Mesenchymal stem cell (in vitro differentiated cells and primary cell): ENCODE results near the gene TRIP6.

ENCODE experiments used
- DNase-seq: peaks from one replicate; pipeline ENCODE4 v3.0.0-alpha.2; 2013
- H2AFZ ChIP-seq: one replicate; pipeline ENCODE4 v1.6.1; 2013; ENCODE audit warnings: low read depth, mild to moderate bottlenecking, control low read depth, inconsistent platforms, low read length, moderate library complexity
- H2AK5ac ChIP-seq: 2 replicates; pipeline ENCODE4 v1.6.1; 2013; ENCODE audit warnings: low read length, moderate library complexity, mild to moderate bottlenecking, inconsistent platforms; ENCODE audit not compliant: severe bottlenecking
- H2BK120ac ChIP-seq: one replicate; pipeline ENCODE4 v1.6.1; 2013; ENCODE audit warnings: low read depth, mild to moderate bottlenecking, inconsistent platforms, low read length, moderate library complexity
- H2BK12ac ChIP-seq, 2 experiments: one replicate each; pipeline ENCODE4 v1.6.1; 2013; ENCODE audit warnings: inconsistent platforms in 2 of 2, low read length in 2 of 2, mild to moderate bottlenecking in 2 of 2, moderate library complexity in 2 of 2, control low read depth in 1 of 2
- H2BK15ac ChIP-seq: one replicate; pipeline ENCODE4 v1.6.1; 2013; ENCODE audit warnings: mild to moderate bottlenecking, low read depth, inconsistent platforms; ENCODE audit not compliant: poor library complexity, severe bottlenecking
- H2BK5ac ChIP-seq: 2 replicates; pipeline ENCODE4 v1.6.1; 2013; ENCODE audit warnings: low read depth, mild to moderate bottlenecking, low read length, control low read depth, inconsistent platforms; ENCODE audit not compliant: poor library complexity, severe bottlenecking
- H3K14ac ChIP-seq, 2 experiments: one replicate each; pipeline ENCODE4 v1.6.1; 2013; ENCODE audit warnings: inconsistent platforms in 2 of 2, low read length in 2 of 2, control low read depth in 1 of 2, mild to moderate bottlenecking in 1 of 2, moderate library complexity in 1 of 2
- H3K18ac ChIP-seq, 2 experiments: one replicate each; pipeline ENCODE4 v1.6.1; 2013; ENCODE audit warnings: inconsistent platforms in 2 of 2, low read length in 2 of 2, control low read depth in 1 of 2, low read depth in 1 of 2, mild to moderate bottlenecking in 1 of 2
- H3K23ac ChIP-seq, 2 experiments: one replicate each; pipeline ENCODE4 v1.6.1; 2013; ENCODE audit warnings: inconsistent platforms in 2 of 2, low read length in 2 of 2, mild to moderate bottlenecking in 2 of 2, moderate library complexity in 2 of 2, control low read depth in 1 of 2
- H3K27ac ChIP-seq: 2 replicates; pipeline ENCODE4 v1.5.1; 2013; ENCODE audit warnings: mild to moderate bottlenecking, moderate library complexity, low read length, control low read depth, inconsistent platforms; ENCODE audit not compliant: poor library complexity, severe bottlenecking
- H3K27me3 ChIP-seq, 2 experiments: 2 replicates each; pipeline versions ENCODE4 v1.6.1 to v1.7.0; 2013; ENCODE audit warnings: low read length in 2 of 2, mild to moderate bottlenecking in 2 of 2, moderate library complexity in 2 of 2, control low read depth in 1 of 2, inconsistent platforms in 1 of 2; ENCODE audit not compliant: control insufficient read depth in 1 of 2, insufficient read depth in 1 of 2
- H3K36me3 ChIP-seq, 2 experiments: 2 replicates each; pipeline versions ENCODE4 v1.6.1 to v1.7.0; 2013; ENCODE audit warnings: low read length in 2 of 2, control low read depth in 1 of 2, inconsistent platforms in 1 of 2, low read depth in 1 of 2, mild to moderate bottlenecking in 1 of 2; ENCODE audit not compliant: insufficient read depth in 2 of 2, control insufficient read depth in 1 of 2
- H3K4ac ChIP-seq, 2 experiments: one replicate each; pipeline ENCODE4 v1.6.1; 2013; ENCODE audit warnings: inconsistent platforms in 2 of 2, low read length in 2 of 2, mild to moderate bottlenecking in 2 of 2, moderate library complexity in 2 of 2, control low read depth in 1 of 2, low read depth in 1 of 2
- H3K4me1 ChIP-seq: 2 replicates; pipeline ENCODE4 v1.6.1; 2013; ENCODE audit warnings: low read depth, low read length, control low read depth; ENCODE audit not compliant: control insufficient read depth, insufficient read depth
- H3K4me2 ChIP-seq: 2 replicates; pipeline ENCODE4 v1.6.1; 2013; ENCODE audit warnings: low read length, mild to moderate bottlenecking, inconsistent platforms; ENCODE audit not compliant: poor library complexity, severe bottlenecking
- H3K4me3 ChIP-seq, 2 experiments: 2 replicates each; pipeline versions ENCODE4 v1.5.1 to v1.7.0; 2013; ENCODE audit warnings: low read length in 2 of 2, mild to moderate bottlenecking in 2 of 2, control low read depth in 1 of 2, low read depth in 1 of 2; ENCODE audit not compliant: insufficient read depth in 1 of 2
- H3K79me1 ChIP-seq: replicated peaks from 2 replicates; pipeline ENCODE4 v1.6.1; 2013; ENCODE audit warnings: mild to moderate bottlenecking, control low read depth, low read length, inconsistent platforms; ENCODE audit not compliant: poor library complexity, severe bottlenecking
- H3K9ac ChIP-seq: 2 replicates; pipeline ENCODE4 v1.7.0; 2013; ENCODE audit warnings: mild to moderate bottlenecking, low read length, moderate library complexity
- H3K9me3 ChIP-seq: 2 replicates; pipeline ENCODE4 v1.7.0; 2013; ENCODE audit warnings: mild to moderate bottlenecking, low read length; ENCODE audit not compliant: control insufficient read depth
- H4K8ac ChIP-seq: one replicate; pipeline ENCODE4 v1.6.1; 2013; ENCODE audit warnings: inconsistent platforms, mild to moderate bottlenecking, low read length, moderate library complexity
- H4K91ac ChIP-seq: one replicate; pipeline ENCODE4 v1.6.1; 2013; ENCODE audit warnings: mild to moderate bottlenecking, low read length, inconsistent platforms
- WGBS: methylation state at CpG from one replicate; pipeline ENCODE4 v1.1.7; 2013; ENCODE audit warnings: mixed read lengths; 5-methylcytosine and 5-hydroxymethylcytosine counted together

TRIP6 gene

DNA sequence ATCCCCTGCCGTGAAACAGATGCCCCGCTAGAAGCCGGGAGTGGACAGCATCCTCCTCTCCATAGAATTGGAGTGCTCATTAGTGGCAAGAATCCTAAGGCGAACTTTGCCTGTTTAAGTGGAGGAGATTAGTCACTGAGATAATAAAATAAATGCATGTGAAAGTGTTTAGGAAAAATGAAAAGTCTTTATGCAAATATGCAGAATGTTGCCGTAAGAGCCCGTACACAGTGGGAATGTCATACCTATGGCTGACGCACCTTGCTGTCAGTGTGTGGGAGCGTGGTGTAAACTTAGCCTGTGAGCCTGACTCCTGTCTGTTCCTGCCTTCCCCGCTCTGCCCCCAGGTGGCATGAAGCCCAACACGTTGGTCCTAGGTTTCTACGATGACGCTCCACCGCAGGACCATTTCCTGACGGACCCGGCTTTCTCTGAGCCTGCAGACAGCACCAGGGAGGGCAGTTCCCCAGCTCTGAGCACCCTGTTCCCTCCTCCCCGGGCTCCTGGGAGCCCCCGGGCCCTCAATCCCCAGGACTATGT, 1.7 kb upstream of the TRIP6 start:
- WGBS: 87% methylated on average over 17 of the region's 17 CpGs

GRCh38 chr7:100865938-100866728, 1.1 kb upstream of the TRIP6 start:
- H3K4me3 ChIP-seq: peak overlapping the region in 1 of 2 experiments; percentile 82
- peak overlapping the region; percentile 64 to 67 for H2BK12ac ChIP-seq
- H4K8ac ChIP-seq: peak overlapping the region; percentile 96
- H2AK5ac ChIP-seq: peak overlapping the region; percentile 86
- H3K79me1 ChIP-seq: peaks cover 15% of the 10 kb centered on the region
- H3K4ac ChIP-seq: peak overlapping the region; percentile 77 to 82
- H2BK15ac ChIP-seq: peak overlapping the region; percentile 97
- H2BK120ac ChIP-seq: peak overlapping the region; percentile 77
- H3K27me3 ChIP-seq: no peaks in the 10 kb centered on the region
- peak overlapping the region; percentile 60 for H2BK5ac ChIP-seq
- DNase-seq: no peak
- H2AFZ ChIP-seq: no peak overlapping the region
- peak overlapping the region; percentile 99 for H3K9ac ChIP-seq
- 95% methylated on average over 40 of the region's 46 CpGs for WGBS
- peak overlapping the region; percentile 60 for H3K27ac ChIP-seq
- H4K91ac ChIP-seq: peak overlapping the region; percentile 97
- H3K4me1 ChIP-seq: peaks cover 33% of the 10 kb centered on the region
- H3K18ac ChIP-seq: peak overlapping the region; percentile 72 to 76
- H3K9me3 ChIP-seq: no peaks in the 10 kb centered on the region
- H3K14ac ChIP-seq: peak overlapping the region in 1 of 2 experiments; percentile 22
- H3K36me3 ChIP-seq: peaks cover 22 to 60% of the 10 kb centered on the region in 2 experiments
- no peak overlapping the region for H3K23ac ChIP-seq
- no peak overlapping the region for H3K4me2 ChIP-seq

More for the DNA sequence above, 1.7 kb upstream of the TRIP6 start:
- no peak overlapping the region for H3K23ac ChIP-seq
- DNase-seq: no peak
- H3K79me1 ChIP-seq: peaks cover 18% of the 10 kb centered on the region
- H3K9ac ChIP-seq: no peak overlapping the region
- peak overlapping the region; percentile 16 for H4K8ac ChIP-seq
- peak overlapping the region in 1 of 2 experiments; percentile 21 for H2BK12ac ChIP-seq
- peaks cover 22 to 60% of the 10 kb centered on the region in 2 experiments for H3K36me3 ChIP-seq
- H2AFZ ChIP-seq: no peak overlapping the region
- H4K91ac ChIP-seq: no peak overlapping the region
- no peak overlapping the region for H2BK120ac ChIP-seq
- no peaks in the 10 kb centered on the region for H3K9me3 ChIP-seq
- no peak overlapping the region for H3K4me3 ChIP-seq
- no peak overlapping the region for H2BK5ac ChIP-seq
- H3K4me1 ChIP-seq: peaks cover 30% of the 10 kb centered on the region
- H3K4me2 ChIP-seq: no peak overlapping the region
- H2BK15ac ChIP-seq: no peak overlapping the region
- no peak overlapping the region for H3K18ac ChIP-seq
- no peak overlapping the region for H3K4ac ChIP-seq
- no peaks in the 10 kb centered on the region for H3K27me3 ChIP-seq
- no peak overlapping the region for H3K27ac ChIP-seq
- no peak overlapping the region for H2AK5ac ChIP-seq
- no peak overlapping the region for H3K14ac ChIP-seq

DNA sequence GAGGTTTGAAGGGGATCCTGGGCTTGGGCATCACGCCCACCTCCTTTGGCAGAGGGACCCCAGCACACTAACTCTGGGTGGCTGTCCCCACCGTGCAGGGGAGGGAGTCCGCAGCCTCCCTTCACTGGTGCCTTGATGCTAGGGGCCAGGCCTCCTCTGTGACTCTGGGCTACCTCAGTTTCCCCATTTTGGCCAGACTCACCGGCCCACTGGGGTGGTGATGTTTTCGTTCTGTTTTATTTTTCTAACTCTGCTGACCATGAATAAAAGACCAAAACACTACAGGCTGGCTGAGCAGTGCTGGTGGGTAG, 503 bp upstream of the TRIP6 start:
- no peak overlapping the region for H2AFZ ChIP-seq
- peak overlapping the region; percentile 99 for H3K9ac ChIP-seq
- peak overlapping the region; percentile 77 for H2BK120ac ChIP-seq
- H3K9me3 ChIP-seq: no peaks in the 10 kb centered on the region
- peak overlapping the region; percentile 60 for H2BK5ac ChIP-seq
- H3K4ac ChIP-seq: peak overlapping the region; percentile 56 to 82
- no peak for DNase-seq
- H3K14ac ChIP-seq: peak overlapping the region in 1 of 2 experiments; percentile 22
- WGBS: 80% methylated on average over 3 of the region's 5 CpGs
- H3K4me3 ChIP-seq: peak overlapping the region; percentile 82 to 95
- peak overlapping the region; percentile 97 for H4K91ac ChIP-seq
- peak overlapping the region; percentile 76 to 96 for H3K18ac ChIP-seq
- peak overlapping the region; percentile 86 for H2AK5ac ChIP-seq
- peaks cover 19% of the 10 kb centered on the region for H3K79me1 ChIP-seq
- no peak overlapping the region for H3K23ac ChIP-seq
- H3K4me1 ChIP-seq: peaks cover 35% of the 10 kb centered on the region
- peaks cover 25 to 60% of the 10 kb centered on the region in 2 experiments for H3K36me3 ChIP-seq
- H3K27ac ChIP-seq: peak overlapping the region; percentile 60
- peak overlapping the region; percentile 64 to 67 for H2BK12ac ChIP-seq
- H3K27me3 ChIP-seq: no peaks in the 10 kb centered on the region
- H3K4me2 ChIP-seq: peak overlapping the region; percentile 78
- H4K8ac ChIP-seq: peak overlapping the region; percentile 96
- peak overlapping the region; percentile 97 for H2BK15ac ChIP-seq

DNA sequence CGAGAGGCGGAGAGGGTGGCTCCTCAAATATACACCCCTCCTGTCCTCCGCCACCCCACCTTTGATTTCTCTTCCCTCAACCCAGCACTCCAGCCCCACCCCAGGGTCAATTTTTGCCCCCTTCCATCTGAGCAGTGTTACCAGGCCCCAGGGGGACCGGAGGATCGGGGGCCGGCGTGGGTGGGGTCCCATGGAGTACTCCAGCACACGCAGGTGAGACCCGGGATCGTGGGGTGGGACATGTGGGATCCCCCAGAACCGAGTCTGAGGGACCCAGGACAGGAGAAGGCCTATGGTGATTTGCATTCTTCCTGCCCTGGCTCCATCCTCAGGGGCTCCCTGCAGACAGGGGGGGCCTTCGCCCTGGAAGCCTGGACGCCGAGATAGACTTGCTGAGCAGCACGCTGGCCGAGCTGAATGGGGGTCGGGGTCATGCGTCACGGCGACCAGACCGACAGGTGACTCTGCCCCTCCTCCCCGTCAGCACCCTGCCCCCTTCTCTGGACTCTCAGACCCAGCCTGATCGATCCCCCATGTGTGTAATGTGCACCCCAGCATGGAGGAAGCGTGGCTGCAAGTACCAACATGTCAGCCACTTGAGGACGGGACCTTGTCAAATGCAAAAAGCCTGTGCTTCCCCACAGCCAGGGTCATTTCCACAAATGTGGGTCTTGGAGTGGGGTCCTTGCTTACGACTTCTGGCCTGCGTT, 744 bp downstream of the TRIP6 start:
- H3K4me3 ChIP-seq: peak overlapping the region; percentile 82 to 95
- H3K36me3 ChIP-seq: peaks cover 28 to 60% of the 10 kb centered on the region in 2 experiments
- H3K23ac ChIP-seq: peak overlapping the region in 1 of 2 experiments; percentile 87
- H2BK15ac ChIP-seq: peak overlapping the region; percentile 97
- H2BK120ac ChIP-seq: peak overlapping the region; percentile 69
- H3K4ac ChIP-seq: peak overlapping the region; percentile 99
- H3K4me1 ChIP-seq: peaks cover 35% of the 10 kb centered on the region
- 12% methylated on average over 23 of the region's 27 CpGs for WGBS
- H2AK5ac ChIP-seq: peak overlapping the region; percentile 94
- peak overlapping the region; percentile 93 to 96 for H3K18ac ChIP-seq
- no peaks in the 10 kb centered on the region for H3K27me3 ChIP-seq
- peaks cover 16% of the 10 kb centered on the region for H3K79me1 ChIP-seq
- H4K91ac ChIP-seq: peak overlapping the region; percentile 97
- peak overlapping the region; percentile 78 for H3K4me2 ChIP-seq
- peak overlapping the region in 1 of 2 experiments; percentile 98 for H3K14ac ChIP-seq
- peak overlapping the region; percentile 80 for H3K27ac ChIP-seq
- no peaks in the 10 kb centered on the region for H3K9me3 ChIP-seq
- H4K8ac ChIP-seq: peak overlapping the region; percentile 96
- H2BK12ac ChIP-seq: peak overlapping the region; percentile 57 to 85
- H2AFZ ChIP-seq: no peak overlapping the region
- no peak for DNase-seq
- peak overlapping the region; percentile 99 for H3K9ac ChIP-seq
- H2BK5ac ChIP-seq: peak overlapping the region; percentile 96
